Gastrocnemius medialis (tissue), 4 donors: Measurements from ENCODE around the gene ANKRD9.

Experiments
- POLR2A ChIP-seq, 2 donors: fragments of 450-650 bp; IDR thresholded peaks; one replicate each; pipeline ENCODE4 v1.6.1; 2017; ENCODE audit warnings: antibody characterized with exemption in 2 of 2, mild to moderate bottlenecking in 2 of 2, moderate library complexity in 2 of 2
- TF ChIP-seq, protein P1 (sequence below), 5 experiments: fragments of 450-650 bp in 3 of 5; fragments of 200-600 bp in 2 of 5; sonication (generic) in 2 of 5; IDR thresholded peaks in 4 of 5; conservative IDR thresholded peaks in 1 of 5; 1 replicate in 4 of 5; 2 replicates in 1 of 5; pipeline ENCODE4 v1.5.1; 2016 to 2019; ENCODE audit warnings: antibody characterized with exemption in 5 of 5, mild to moderate bottlenecking in 3 of 5, moderate library complexity in 3 of 5

DNA sequence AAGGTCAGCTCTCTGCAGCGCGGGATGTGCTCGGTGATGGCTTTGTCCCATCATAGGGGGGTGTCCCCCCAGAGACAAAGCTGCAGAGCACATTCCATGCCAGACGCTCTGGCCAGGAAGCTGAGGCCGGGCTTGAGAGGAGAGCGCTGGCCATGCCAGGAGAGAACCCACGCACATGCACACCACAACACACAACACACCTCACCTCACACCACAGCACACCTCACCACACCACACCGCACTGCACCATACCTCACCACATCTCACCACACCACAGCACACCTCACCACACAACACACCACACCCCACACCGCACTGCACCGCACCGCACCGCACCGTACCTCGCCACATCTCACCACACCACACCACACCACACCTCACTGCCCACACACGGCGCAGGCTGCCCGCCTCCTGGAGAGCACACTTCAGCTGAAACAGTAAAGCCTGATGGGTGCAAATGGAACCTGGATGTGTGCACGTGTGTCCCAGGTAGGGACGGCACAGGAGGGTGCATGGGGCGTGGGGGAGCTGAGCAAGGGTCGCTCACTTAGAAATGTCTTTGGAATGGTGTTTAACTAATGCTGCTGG, 10.8 kb downstream of the ANKRD9 start:
- TF ChIP-seq, protein P1, sequence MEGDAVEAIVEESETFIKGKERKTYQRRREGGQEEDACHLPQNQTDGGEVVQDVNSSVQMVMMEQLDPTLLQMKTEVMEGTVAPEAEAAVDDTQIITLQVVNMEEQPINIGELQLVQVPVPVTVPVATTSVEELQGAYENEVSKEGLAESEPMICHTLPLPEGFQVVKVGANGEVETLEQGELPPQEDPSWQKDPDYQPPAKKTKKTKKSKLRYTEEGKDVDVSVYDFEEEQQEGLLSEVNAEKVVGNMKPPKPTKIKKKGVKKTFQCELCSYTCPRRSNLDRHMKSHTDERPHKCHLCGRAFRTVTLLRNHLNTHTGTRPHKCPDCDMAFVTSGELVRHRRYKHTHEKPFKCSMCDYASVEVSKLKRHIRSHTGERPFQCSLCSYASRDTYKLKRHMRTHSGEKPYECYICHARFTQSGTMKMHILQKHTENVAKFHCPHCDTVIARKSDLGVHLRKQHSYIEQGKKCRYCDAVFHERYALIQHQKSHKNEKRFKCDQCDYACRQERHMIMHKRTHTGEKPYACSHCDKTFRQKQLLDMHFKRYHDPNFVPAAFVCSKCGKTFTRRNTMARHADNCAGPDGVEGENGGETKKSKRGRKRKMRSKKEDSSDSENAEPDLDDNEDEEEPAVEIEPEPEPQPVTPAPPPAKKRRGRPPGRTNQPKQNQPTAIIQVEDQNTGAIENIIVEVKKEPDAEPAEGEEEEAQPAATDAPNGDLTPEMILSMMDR (IDR thresholded peaks at IDR 0.05 in 4 of 5, conservative IDR thresholded peaks at IDR 0.05 in 1 of 5) = no peak
- no peak for TF ChIP-seq POLR2A (IDR thresholded peaks at IDR 0.05)
